Stimulated activated naive CD8-positive, alpha-beta T cell treated with anti-CD3 and anti-CD28 coated beads, Interleukin-15, Interleukin-2, amounts not matched to agents 100 ng/mL and 50 ng/mL, for 24 hours (primary cell): Measurements from ENCODE around the gene PDZD2.
A peak's percentile ranks its signal among the peaks of the same experiment; 100 is the strongest.

Source experiments
- H3K27ac Mint-ChIP-seq: one replicate; pipeline ENCODE4 v1.8.0; 2021; ENCODE audit warnings: mild to moderate bottlenecking, mixed read lengths
- H3K27me3 Mint-ChIP-seq: one replicate; pipeline ENCODE4 v1.8.0; 2021; ENCODE audit warnings: mixed read lengths
- H3K36me3 Mint-ChIP-seq: one replicate; pipeline ENCODE4 v1.8.0; 2021; ENCODE audit warnings: low read depth, mixed read lengths
- H3K4me1 Mint-ChIP-seq: one replicate; pipeline ENCODE4 v1.8.0; 2021; ENCODE audit warnings: low read depth, mixed read lengths
- H3K4me3 Mint-ChIP-seq: one replicate; pipeline ENCODE4 v1.8.0; 2021; ENCODE audit warnings: mild to moderate bottlenecking, mixed read lengths
- H3K9me3 Mint-ChIP-seq: one replicate; pipeline ENCODE4 v1.8.0; 2021; ENCODE audit warnings: mixed read lengths

PDZD2 gene

DNA sequence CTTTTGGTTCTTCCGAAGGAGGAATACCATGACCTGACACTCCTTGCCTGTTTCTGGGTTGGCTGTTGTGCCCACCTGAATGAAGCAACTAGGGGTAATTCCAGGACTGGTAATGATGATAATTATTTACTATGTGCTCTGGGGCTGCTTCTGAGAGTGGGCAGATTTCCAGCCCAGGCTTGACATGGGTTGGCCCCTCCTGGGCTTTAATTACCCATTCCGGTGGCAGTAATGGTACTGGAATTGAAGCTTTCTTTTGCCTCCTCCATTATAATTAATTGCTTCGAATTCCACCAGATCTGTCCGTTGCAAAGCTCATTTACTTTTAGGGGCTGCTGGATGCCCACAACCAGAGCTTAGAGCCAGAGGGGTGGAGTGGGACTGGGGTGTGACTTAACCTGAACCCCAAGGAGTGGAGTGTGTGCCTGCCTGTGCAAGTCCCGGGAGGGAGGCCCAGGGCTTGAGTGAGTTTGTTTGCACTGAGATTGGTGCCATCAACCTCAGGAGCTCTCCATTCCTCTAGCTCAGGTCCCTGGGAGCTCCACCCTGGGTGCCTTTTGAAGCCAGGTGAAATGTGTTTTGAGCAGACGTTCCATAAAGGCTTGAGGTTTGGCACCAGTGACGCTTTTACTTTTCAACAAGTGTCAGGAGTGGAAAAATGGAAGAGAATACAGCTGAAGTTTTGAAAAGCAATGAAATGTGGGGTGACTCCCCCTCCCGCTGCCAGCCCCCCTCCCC lies 214.6 kb downstream of the PDZD2 start:
- no peak overlapping the region for H3K27ac Mint-ChIP-seq

DNA sequence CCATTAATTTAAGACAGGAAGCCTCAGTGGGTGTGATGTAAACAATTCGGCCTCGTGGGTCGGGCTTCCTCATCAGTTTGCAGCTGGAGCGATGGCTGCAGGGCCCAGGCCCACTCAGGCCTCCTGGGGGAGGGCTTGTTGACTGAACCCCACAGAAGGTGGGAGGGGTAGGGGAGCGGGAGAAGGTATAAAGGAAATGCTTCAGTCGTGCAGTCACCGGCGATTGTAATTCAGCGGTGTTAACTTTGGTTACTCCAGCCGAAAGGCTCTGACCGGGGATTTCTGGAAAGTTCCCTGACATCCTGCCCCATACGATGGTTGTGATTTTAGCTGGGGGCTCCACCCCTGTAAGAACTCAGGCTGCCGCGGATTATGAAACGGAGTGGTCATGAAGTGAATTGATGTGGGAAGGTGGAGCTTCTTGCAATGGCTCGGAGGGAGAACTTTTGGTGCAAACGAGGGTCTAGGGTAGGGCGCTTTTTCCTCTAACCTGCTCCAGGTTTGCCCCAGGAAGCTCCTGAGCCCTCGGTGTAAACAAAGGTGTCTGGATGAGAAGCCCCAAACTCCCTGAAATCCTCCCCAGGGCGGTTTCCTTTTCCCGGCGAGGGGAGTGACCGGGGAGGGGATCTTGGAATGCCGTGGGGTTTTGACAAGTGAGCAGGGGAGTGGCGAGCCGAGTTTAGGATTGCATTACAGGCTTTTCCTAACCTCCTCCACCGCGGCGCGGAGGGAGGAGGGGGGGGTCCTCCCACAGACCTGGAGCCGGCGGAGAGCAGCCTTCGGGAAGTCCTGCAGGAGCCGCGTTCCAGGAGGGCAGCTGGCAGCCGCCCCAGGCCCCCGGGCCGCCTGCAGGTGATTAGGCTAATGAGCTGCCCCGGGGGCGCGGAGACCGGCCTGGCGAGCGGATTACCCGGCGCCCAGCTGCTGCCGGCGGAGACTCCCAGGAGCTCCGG lies 215.5 kb downstream of the PDZD2 start:
- Mint-ChIP-seq H3K4me3 (peak overlapping the region; percentile 76), H3K27me3 (peaks cover 42% of the 10 kb centered on the region), H3K9me3 (peaks cover 10% of the 10 kb centered on the region), H3K27ac (no peak overlapping the region), H3K36me3 (peaks cover 6% of the 10 kb centered on the region), H3K4me1 (peaks cover 17% of the 10 kb centered on the region)

More for the DNA sequence above, 214.6 kb downstream of the PDZD2 start:
- Mint-ChIP-seq H3K4me1 (peaks cover 17% of the 10 kb centered on the region), H3K36me3 (no peaks in the 10 kb centered on the region), H3K27me3 (peaks cover 42% of the 10 kb centered on the region), H3K9me3 (peaks cover 4% of the 10 kb centered on the region), H3K4me3 (no peak overlapping the region)

DNA sequence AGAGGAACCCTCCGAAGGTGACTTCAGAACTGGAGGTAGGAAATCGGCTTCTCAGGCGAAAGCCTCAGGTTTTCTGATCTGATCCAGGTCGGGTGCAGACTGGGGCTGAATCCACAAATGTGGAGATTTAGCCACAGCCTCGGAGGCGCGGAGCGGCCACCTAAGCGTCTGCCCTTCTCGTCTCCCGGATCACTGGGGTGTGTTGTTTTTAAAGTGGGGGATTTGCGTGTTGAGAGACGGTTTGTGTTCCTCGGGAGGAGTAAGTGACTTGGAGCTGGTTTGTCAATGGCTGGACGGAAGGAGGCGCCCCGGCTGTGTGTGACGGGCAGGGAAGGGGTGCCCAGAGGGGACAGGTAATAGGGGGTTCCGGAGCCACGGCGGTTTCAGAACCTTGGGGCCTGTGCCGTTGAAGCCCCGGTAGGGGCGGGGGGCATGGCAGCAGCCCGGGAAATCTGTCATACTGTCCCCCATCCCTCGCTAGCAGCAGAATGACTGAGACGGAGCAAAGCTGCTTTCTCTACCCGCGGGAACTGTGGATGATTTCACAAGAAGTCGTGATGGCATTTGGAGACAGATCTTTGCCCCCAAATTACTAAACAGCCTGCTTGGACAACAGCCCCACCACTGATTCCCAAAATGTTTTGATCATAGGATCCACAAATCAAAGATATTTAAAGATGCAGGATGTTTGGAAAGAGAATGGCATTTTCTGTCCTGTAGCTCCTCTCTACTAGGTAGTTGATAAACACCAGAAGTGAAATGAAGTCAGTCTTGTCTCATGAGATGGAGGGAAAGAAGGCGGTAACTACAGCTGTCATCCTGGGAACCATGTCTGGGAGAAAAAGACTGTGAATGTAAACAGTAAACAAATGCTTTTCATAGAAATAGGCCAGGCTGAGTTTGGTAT lies 216.5 kb downstream of the PDZD2 start:
- Mint-ChIP-seq H3K4me1 (peaks cover 17% of the 10 kb centered on the region), H3K36me3 (peaks cover 7% of the 10 kb centered on the region), H3K27me3 (peaks cover 42% of the 10 kb centered on the region), H3K9me3 (peaks cover 15% of the 10 kb centered on the region), H3K4me3 (peak overlapping the region; percentile 76), H3K27ac (no peak overlapping the region)

DNA sequence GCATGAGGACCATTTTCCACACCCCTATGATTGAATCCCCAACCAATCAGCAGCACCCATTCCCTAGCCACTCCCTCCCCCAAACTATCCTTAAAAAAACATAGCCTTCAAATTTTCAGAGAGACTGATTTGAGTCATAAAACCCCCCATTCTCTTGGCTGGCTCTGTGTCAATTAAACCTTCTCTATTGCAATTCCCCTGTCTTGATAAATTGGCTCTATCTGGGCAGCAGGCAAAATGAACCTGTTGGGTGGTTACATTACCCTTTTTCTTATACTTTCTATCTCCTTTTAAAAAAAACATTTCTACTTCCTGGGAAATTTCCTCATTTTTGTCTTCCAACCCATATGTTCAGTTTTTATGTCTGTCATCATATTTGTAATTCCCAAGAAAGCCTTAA lies 220.2 kb downstream of the PDZD2 start:
- Mint-ChIP-seq H3K9me3 (peaks cover 17% of the 10 kb centered on the region), H3K4me1 (peaks cover 23% of the 10 kb centered on the region), H3K36me3 (peaks cover 7% of the 10 kb centered on the region), H3K4me3 (no peak overlapping the region), H3K27ac (no peak overlapping the region), H3K27me3 (peaks cover 26% of the 10 kb centered on the region)

DNA sequence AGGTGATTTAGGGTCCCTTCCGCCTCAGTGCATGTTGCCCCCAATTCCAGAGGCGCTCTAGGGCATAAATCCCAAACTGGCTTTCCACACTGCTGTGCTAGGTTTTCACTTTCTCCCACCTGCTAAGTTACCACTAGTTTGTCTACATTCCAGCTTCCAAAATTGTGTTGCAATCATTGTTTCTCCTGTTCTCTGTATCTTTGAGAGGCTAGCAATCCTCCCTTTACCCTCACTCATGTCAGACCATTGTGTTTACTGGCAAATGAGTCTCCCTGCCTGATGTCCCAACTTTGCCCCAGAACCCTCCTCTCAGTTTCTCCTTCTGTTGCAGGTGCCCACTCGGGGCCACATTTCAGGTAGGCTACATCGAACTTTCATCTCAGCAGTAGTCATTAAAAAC lies 221.3 kb downstream of the PDZD2 start:
- H3K4me3 Mint-ChIP-seq = no peak overlapping the region
- no peak overlapping the region for H3K27ac Mint-ChIP-seq

DNA sequence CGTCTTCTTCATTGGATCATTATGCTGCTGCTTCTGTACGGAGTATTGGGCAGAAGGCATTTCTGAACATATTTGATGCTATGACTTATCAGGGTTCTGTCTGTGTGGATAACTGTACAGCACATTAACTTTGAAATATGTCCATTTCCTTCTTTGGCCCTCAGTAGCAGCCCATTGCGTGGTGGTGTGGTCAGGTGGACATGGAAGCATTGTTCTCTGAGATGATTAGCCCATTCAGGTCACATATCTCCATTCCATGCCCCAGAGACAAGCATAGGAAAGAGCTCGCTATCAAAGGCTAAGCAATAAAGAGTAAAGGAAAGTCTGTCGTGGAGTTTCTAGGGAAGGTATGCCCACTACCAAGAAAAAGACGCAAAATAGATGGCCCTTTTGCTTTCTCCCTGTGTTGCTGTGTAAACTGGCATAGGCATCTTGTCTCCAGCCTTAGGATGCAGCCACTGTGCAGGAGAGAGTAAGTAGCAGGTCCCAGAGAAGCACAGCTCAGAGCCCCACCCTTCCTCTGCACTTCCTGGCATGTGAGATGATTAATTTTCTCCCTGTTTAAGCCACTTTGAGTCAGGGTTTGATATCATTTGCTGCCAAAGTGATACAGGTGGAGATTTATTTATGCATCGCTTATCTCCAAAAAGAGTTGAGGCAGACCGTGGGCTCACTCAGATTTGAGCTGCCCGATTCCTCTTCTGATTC lies 221.9 kb downstream of the PDZD2 start:
- Mint-ChIP-seq H3K27ac (no peak overlapping the region), H3K36me3 (peaks cover 7% of the 10 kb centered on the region), H3K9me3 (peaks cover 17% of the 10 kb centered on the region), H3K27me3 (peaks cover 12% of the 10 kb centered on the region), H3K4me3 (no peak overlapping the region), H3K4me1 (peaks cover 8% of the 10 kb centered on the region)

More for the DNA sequence above, 221.3 kb downstream of the PDZD2 start:
- Mint-ChIP-seq H3K4me1 (peaks cover 14% of the 10 kb centered on the region), H3K27me3 (peaks cover 18% of the 10 kb centered on the region), H3K9me3 (peaks cover 17% of the 10 kb centered on the region), H3K36me3 (peaks cover 7% of the 10 kb centered on the region)

DNA sequence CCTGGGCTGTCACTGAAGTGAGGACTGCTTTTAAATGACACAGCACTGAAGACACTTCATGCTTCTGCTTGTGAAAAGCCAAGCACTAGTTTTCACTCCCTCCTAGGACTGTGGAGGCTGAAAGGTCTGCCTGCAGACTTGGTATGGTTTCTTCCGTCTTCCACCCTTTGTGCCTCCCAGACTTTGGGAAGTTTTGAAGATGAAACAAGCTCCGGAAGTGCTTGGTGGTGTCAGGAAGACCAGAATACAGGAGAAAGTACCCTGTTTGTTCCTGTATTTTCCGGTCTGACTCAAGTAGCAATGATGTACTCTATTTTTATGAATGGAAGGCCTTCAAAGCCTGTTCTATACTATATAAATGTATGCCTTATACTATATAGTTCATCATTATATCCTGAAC lies 222.7 kb downstream of the PDZD2 start:
- peaks cover 17% of the 10 kb centered on the region for H3K9me3 Mint-ChIP-seq
- peaks cover 12% of the 10 kb centered on the region for H3K27me3 Mint-ChIP-seq
- no peak overlapping the region for H3K4me3 Mint-ChIP-seq
- no peak overlapping the region for H3K27ac Mint-ChIP-seq
- H3K36me3 Mint-ChIP-seq = peaks cover 7% of the 10 kb centered on the region
- peaks cover 14% of the 10 kb centered on the region for H3K4me1 Mint-ChIP-seq

DNA sequence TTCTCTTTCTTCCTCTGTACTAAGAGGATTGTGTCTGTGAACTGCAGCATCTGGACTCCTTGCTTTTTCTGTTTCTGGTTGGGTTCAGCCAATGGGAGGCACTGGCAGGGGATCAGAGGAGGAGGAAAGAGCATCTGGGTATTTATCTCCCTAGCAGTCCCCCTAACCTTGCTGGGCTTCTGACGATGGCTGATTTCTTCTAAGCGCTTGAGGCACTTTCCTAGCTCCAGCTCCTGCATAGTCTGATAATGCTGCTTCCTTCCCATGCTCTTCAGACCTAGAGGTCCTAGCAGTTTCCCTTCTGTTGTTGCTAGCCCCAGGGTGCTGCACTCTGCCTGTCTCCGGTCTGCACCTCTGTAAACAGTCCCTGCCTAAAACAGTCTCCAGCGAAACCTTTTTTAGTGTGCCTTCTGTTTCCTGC lies 225.1 kb downstream of the PDZD2 start:
- Mint-ChIP-seq H3K4me1 (peaks cover 21% of the 10 kb centered on the region), H3K27ac (no peak overlapping the region)

DNA sequence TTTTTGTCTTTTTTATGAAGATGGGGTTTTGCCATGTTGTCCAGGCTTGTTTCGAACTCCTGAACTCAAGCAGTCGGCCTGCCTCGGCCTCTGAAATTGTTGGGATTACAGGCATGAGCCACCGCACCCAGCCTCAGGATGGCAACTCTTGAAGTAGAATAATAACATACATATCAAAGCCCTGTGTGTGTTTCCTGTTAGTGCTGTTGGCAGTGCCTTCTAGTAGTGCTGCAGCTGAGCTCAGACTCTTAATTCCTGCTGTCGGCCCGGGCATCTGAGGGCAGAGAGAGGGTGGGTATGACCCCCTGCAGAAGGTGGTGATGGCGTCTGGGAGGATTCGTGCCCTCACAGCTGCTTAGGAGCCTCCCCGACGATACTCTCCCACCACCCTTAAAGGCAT lies 227.2 kb downstream of the PDZD2 start:
- Mint-ChIP-seq H3K4me1 (peaks cover 20% of the 10 kb centered on the region), H3K9me3 (no peaks in the 10 kb centered on the region), H3K27ac (no peak overlapping the region), H3K27me3 (peaks cover 5% of the 10 kb centered on the region), H3K4me3 (no peak overlapping the region), H3K36me3 (no peaks in the 10 kb centered on the region)

More for the DNA sequence above, 225.1 kb downstream of the PDZD2 start:
- peaks cover 6% of the 10 kb centered on the region for H3K36me3 Mint-ChIP-seq
- peaks cover 5% of the 10 kb centered on the region for H3K27me3 Mint-ChIP-seq
- H3K4me3 Mint-ChIP-seq = no peak overlapping the region
- peaks cover 12% of the 10 kb centered on the region for H3K9me3 Mint-ChIP-seq

DNA sequence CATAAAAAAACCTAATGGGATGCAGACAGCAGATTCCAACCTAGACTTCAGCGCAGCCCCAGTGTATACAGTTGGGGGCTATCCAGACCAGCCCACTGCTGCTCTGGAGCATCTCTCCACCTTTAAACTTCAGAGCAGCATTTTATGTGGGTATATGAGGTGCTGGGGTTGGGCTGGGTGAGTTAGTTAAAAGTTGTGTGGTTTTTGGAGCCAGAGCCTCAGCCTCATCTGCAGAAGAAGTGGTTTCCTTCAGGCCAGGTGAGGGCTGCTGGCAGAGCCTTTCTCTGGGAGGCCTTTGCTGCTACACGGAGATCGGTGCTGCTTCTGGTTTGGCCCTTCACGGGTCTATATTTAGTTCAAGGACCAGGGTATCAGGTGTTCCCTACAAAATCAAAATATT lies 228.3 kb downstream of the PDZD2 start:
- Mint-ChIP-seq H3K36me3 (no peaks in the 10 kb centered on the region), H3K4me1 (peaks cover 13% of the 10 kb centered on the region), H3K4me3 (no peak overlapping the region), H3K27me3 (peaks cover 5% of the 10 kb centered on the region), H3K27ac (no peak overlapping the region), H3K9me3 (no peaks in the 10 kb centered on the region)

DNA sequence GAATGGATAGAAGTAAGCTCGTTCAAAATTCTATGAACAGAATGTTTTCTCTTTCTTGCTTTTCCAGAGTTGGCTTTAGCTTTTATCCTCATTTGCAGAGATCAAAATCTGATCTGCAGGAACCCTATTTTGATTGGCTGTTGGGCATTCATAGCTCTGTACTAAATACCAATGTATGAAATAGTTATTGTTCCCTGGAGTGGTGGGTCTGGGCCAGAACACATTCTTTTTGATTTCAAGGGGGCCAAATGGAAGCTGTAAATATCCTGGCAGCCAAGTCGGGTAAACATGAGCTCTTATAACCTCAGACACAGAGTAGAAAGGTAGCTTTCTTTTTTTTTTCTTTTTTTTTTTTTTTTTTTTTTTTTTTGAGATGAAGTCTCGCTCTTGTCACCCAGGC lies 241.5 kb downstream of the PDZD2 start:
- no peaks in the 10 kb centered on the region for H3K4me1 Mint-ChIP-seq
- H3K4me3 Mint-ChIP-seq = no peak overlapping the region
- no peaks in the 10 kb centered on the region for H3K27me3 Mint-ChIP-seq
- H3K9me3 Mint-ChIP-seq = no peaks in the 10 kb centered on the region
- no peaks in the 10 kb centered on the region for H3K36me3 Mint-ChIP-seq
- no peak overlapping the region for H3K27ac Mint-ChIP-seq

DNA sequence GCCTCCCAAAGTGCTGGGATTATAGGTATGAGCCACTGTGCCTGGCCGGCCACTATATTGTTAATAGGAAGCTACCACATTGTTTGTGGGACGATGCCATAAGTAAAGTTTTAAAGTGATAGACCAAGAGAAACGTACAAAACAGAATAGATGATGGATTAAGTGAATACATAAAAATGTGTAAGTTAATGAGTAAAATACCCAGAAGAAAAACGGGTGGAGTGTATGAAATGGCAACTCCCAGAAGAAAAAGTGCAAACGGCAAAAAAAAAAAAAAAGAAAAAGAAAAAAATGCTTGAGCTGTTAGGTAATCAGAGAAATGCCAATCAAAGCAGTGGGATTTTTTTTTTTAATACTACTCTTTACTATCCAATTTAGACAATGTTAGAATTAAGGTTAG lies 246.0 kb downstream of the PDZD2 start:
- Mint-ChIP-seq H3K4me1 (no peaks in the 10 kb centered on the region), H3K36me3 (no peaks in the 10 kb centered on the region), H3K9me3 (no peaks in the 10 kb centered on the region), H3K27ac (no peak overlapping the region), H3K27me3 (no peaks in the 10 kb centered on the region), H3K4me3 (no peak overlapping the region)

DNA sequence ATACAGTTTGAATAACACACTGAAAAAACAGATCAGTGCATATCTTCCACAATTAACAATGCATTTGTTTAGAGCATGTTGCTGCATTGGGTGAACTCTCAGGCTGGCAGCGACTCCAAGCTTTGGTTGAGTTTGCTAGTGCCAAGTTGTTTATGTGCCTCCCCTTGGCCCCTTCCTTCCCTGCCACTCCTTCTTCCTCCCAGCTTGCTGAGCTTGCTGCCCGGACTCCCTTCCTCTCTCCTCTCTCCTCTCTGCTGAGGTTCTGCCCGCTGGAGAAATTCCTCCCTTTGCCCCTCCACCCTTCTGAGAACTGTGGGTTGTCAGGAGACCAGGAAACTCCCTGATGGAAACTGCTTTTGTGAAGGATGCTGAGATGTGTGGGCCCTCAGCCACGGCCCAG lies 247.3 kb downstream of the PDZD2 start:
- Mint-ChIP-seq H3K4me1 (no peaks in the 10 kb centered on the region), H3K4me3 (no peak overlapping the region), H3K27me3 (no peaks in the 10 kb centered on the region), H3K9me3 (no peaks in the 10 kb centered on the region), H3K36me3 (no peaks in the 10 kb centered on the region), H3K27ac (no peak overlapping the region)

DNA sequence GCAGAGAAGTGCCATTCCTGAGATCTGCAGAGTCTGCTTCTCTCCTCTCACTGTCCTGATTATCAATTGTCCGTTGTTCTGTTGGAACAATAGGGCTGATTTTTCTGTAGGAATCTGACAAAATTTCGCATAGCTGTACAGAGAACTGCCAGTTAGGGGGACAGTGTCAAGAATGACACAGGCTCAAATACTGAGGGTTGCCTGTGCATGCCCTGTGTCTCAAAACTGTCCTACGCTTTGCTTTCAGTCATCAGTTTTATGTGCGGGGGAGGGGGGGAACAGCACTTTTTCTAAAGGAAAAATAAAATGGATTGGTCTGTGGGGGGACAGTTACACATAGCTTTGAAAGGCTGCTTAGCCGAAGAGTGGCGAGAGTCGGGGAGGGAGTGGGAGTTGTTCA lies 248.6 kb downstream of the PDZD2 start:
- Mint-ChIP-seq H3K27ac (no peak overlapping the region), H3K9me3 (no peaks in the 10 kb centered on the region), H3K4me1 (no peaks in the 10 kb centered on the region), H3K4me3 (no peak overlapping the region), H3K36me3 (no peaks in the 10 kb centered on the region), H3K27me3 (no peaks in the 10 kb centered on the region)
